Endodermal cell (in vitro differentiated cells): ENCODE data around the gene THRA. TPM values are rescaled to one million over a fixed set of nuclear protein-coding genes. Genes with fewer than 3 reads are reported as not detected.

Experiments used
- DNase-seq: peaks from one replicate; pipeline ENCODE4 v3.0.0-alpha.2; 2017
- H3K27ac ChIP-seq: 2 replicates; pipeline ENCODE4 v1.5.1; 2013; ENCODE audit warnings: mild to moderate bottlenecking, low read depth, low read length, moderate library complexity
- H3K27me3 ChIP-seq: 2 replicates; pipeline ENCODE4 v1.6.1; 2013; ENCODE audit warnings: mild to moderate bottlenecking, low read length, moderate library complexity; ENCODE audit not compliant: insufficient read depth, control insufficient read depth, poor library complexity, severe bottlenecking
- H3K36me3 ChIP-seq: 2 replicates; pipeline ENCODE4 v1.7.0; 2013; ENCODE audit warnings: mild to moderate bottlenecking, low read length, moderate library complexity; ENCODE audit not compliant: control insufficient read depth, insufficient read depth
- H3K4me1 ChIP-seq: one replicate; pipeline ENCODE4 v1.7.0; 2013; ENCODE audit warnings: low read length; ENCODE audit not compliant: control insufficient read depth, insufficient read depth
- H3K4me3 ChIP-seq: 2 replicates; pipeline ENCODE4 v1.5.1; 2013; ENCODE audit warnings: mild to moderate bottlenecking, low read length, moderate library complexity
- H3K9ac ChIP-seq: 2 replicates; pipeline ENCODE4 v1.6.1; 2013; ENCODE audit warnings: mild to moderate bottlenecking, low read length, moderate library complexity; ENCODE audit not compliant: poor library complexity, severe bottlenecking; ENCODE audit errors: extremely low read depth
- H3K9me3 ChIP-seq: 2 replicates; pipeline ENCODE4 v1.6.1; 2013; ENCODE audit warnings: mild to moderate bottlenecking, low read length, moderate library complexity; ENCODE audit not compliant: control insufficient read depth
- H3K27ac Mint-ChIP-seq: 2 replicates; pipeline ENCODE4 v1.8.0; 2020; ENCODE audit warnings: mixed read lengths
- H3K27me3 Mint-ChIP-seq: 2 replicates; pipeline ENCODE4 v1.8.0; 2021; ENCODE audit warnings: mild to moderate bottlenecking, mixed read lengths; ENCODE audit not compliant: insufficient read depth
- H3K36me3 Mint-ChIP-seq: 2 replicates; pipeline ENCODE4 v1.8.0; 2020; ENCODE audit warnings: low read depth, mixed read lengths
- H3K4me1 Mint-ChIP-seq: 2 replicates; pipeline ENCODE4 v1.8.0; 2020; ENCODE audit warnings: mixed read lengths
- H3K4me3 Mint-ChIP-seq: 2 replicates; pipeline ENCODE4 v1.8.0; 2020; ENCODE audit warnings: mild to moderate bottlenecking, moderate library complexity, mixed read lengths
- H3K9me3 Mint-ChIP-seq: 2 replicates; pipeline ENCODE4 v1.8.0; 2020; ENCODE audit warnings: mild to moderate bottlenecking, mixed read lengths
- WGBS, 2 experiments: methylation state at CpG; one replicate each; pipeline versions ENCODE4 v1.1.5 to v1.1.7; 2013; ENCODE audit warnings: missing lambda C conversion rate in 2 of 2, mixed read lengths in 1 of 2; ENCODE audit not compliant: insufficient coverage in 1 of 2, insufficient read length in 1 of 2; 5-methylcytosine and 5-hydroxymethylcytosine counted together
- total RNA-seq, 2 donors: library from RNA; stranded (reverse); fragmentation: NEBNext Ultra II Directional in 1 of 2; extraction: Animal tissue kit (Norgen Biotek cat#: 25700) in 1 of 2; gene quantifications; 2 replicates in 1 of 2; 3 replicates in 1 of 2; pipeline ENCODE4 v1.2.1, GENCODE V29; 2021
- TF ChIP-seq, protein P1 (sequence below): fragments of 200-600 bp; sonication (generic); conservative IDR thresholded peaks from 2 replicates; pipeline ENCODE4 v1.5.0; 2021; ENCODE audit warnings: antibody characterized with exemption, mild to moderate bottlenecking

Gene THRA
- total RNA-seq, 2 donors from 2014 or later = 12.7 to 14.4 TPM

DNA sequence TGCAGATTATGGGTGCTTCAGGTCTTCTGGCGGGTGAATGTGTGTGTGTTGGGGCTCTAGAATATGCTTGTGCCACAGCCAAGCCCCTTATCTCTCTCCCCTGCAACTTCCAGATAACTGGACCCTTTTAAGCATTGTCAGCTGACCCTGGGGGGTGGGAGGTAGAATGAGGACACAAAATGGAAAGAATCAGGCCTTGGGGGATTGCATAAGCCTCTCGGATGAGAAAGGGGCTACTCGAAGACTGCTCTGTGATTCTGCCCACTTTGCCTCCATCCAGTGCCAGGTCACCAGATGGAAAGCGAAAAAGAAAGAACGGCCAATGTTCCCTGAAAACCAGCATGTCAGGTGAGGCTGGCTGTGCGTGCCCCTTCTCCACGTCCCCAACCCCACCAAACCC lies 13.8 kb downstream of the THRA start:
- Histone ChIP-seq H3K27me3 (no peaks in the 10 kb centered on the region), H3K9ac (no peak overlapping the region), H3K36me3 (no peaks in the 10 kb centered on the region), H3K9me3 (no peaks in the 10 kb centered on the region), H3K27ac (no peak overlapping the region), H3K4me1 (peaks cover 37% of the 10 kb centered on the region), H3K4me3 (peak overlapping the region; percentile 23)
- TF ChIP-seq, protein P1, sequence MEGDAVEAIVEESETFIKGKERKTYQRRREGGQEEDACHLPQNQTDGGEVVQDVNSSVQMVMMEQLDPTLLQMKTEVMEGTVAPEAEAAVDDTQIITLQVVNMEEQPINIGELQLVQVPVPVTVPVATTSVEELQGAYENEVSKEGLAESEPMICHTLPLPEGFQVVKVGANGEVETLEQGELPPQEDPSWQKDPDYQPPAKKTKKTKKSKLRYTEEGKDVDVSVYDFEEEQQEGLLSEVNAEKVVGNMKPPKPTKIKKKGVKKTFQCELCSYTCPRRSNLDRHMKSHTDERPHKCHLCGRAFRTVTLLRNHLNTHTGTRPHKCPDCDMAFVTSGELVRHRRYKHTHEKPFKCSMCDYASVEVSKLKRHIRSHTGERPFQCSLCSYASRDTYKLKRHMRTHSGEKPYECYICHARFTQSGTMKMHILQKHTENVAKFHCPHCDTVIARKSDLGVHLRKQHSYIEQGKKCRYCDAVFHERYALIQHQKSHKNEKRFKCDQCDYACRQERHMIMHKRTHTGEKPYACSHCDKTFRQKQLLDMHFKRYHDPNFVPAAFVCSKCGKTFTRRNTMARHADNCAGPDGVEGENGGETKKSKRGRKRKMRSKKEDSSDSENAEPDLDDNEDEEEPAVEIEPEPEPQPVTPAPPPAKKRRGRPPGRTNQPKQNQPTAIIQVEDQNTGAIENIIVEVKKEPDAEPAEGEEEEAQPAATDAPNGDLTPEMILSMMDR = no peak
- H3K27ac Mint-ChIP-seq = peak overlapping the region; percentile 41
- WGBS, 2 experiments = 81 to 88% methylated on average over 5 to 7 of the region's 7 CpGs
- no peak overlapping the region for H3K4me3 Mint-ChIP-seq
- no peak for DNase-seq
- no peaks in the 10 kb centered on the region for H3K27me3 Mint-ChIP-seq
- H3K36me3 Mint-ChIP-seq = peaks cover 10% of the 10 kb centered on the region
- peaks cover 43% of the 10 kb centered on the region for H3K4me1 Mint-ChIP-seq
- no peaks in the 10 kb centered on the region for H3K9me3 Mint-ChIP-seq

DNA sequence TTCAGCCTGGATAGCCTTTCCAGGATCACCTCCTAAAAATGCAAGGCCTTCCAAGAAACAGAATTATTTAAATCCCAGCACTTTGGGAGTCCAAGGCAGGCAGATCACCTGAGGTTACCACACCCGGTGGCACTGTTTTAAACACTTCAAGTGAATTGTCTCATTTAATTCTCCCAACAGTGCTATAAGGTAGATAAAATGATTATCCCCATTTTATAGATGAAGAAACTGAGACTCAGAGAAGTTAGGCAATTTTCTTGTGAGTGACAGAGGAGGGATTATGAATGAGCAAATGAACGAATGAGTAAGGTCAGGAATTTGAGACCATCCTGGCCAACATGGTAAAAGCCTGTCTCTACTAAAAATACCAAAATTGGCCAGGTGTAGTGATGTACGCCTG lies 16.8 kb downstream of the THRA start:
- no peak for DNase-seq
- Mint-ChIP-seq H3K27me3 (no peaks in the 10 kb centered on the region), H3K4me1 (peaks cover 25% of the 10 kb centered on the region), H3K4me3 (no peak overlapping the region), H3K36me3 (peaks cover 18% of the 10 kb centered on the region), H3K9me3 (no peaks in the 10 kb centered on the region), H3K27ac (no peak overlapping the region)
- H3K4me1 ChIP-seq = peaks cover 21% of the 10 kb centered on the region
- WGBS, 2 experiments = 97% methylated on average over 3 of the region's 3 CpGs
- H3K9ac ChIP-seq = no peak overlapping the region
- H3K27ac ChIP-seq = no peak overlapping the region
- peaks cover 2% of the 10 kb centered on the region for H3K36me3 ChIP-seq
- H3K4me3 ChIP-seq = no peak overlapping the region
- TF ChIP-seq, protein P1 = no peak
- H3K27me3 ChIP-seq = no peaks in the 10 kb centered on the region
- no peaks in the 10 kb centered on the region for H3K9me3 ChIP-seq

DNA sequence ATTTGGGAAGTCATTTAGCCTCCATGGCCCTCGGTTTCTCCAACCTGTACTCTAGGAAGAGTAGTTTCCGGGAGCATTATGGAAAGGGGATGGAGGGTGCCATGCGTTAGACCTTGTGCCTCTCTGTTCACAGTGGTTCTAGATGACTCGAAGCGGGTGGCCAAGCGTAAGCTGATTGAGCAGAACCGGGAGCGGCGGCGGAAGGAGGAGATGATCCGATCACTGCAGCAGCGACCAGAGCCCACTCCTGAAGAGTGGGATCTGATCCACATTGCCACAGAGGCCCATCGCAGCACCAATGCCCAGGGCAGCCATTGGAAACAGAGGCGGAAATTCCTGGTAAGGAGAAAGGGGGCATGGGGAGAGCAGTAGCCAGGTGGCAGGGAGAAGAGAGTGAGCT lies 21.7 kb downstream of the THRA start:
- Mint-ChIP-seq H3K9me3 (no peaks in the 10 kb centered on the region), H3K27ac (no peak overlapping the region), H3K4me1 (no peaks in the 10 kb centered on the region), H3K4me3 (no peak overlapping the region), H3K36me3 (peaks cover 37% of the 10 kb centered on the region), H3K27me3 (no peaks in the 10 kb centered on the region)
- no peak for DNase-seq
- no peaks in the 10 kb centered on the region for H3K27me3 ChIP-seq
- WGBS, 2 experiments = 94 to 98% methylated on average over 13 to 14 of the region's 14 CpGs
- H3K36me3 ChIP-seq = peaks cover 14% of the 10 kb centered on the region
- TF ChIP-seq, protein P1 = no peak
- H3K9me3 ChIP-seq = no peaks in the 10 kb centered on the region
- H3K4me1 ChIP-seq = no peaks in the 10 kb centered on the region
- H3K9ac ChIP-seq = no peak overlapping the region
- no peak overlapping the region for H3K27ac ChIP-seq
- no peak overlapping the region for H3K4me3 ChIP-seq
